Measurements from ENCODE around the gene ISLR2. TPM values are rescaled to one million over a fixed set of nuclear protein-coding genes. Genes with fewer than 3 reads are reported as not detected.

Gene ISLR2
- total and polyA plus RNA-seq, 2 experiments from 2014 or later = 0.20 TPM; not detected in 1

GRCh38 chr15:74134387-74135027, 4.1 kb downstream of the ISLR2 start:
- no peaks in the 10 kb centered on the region for H3K36me3 ChIP-seq (ENCODE audit: low read depth)
- H3K9me2 ChIP-seq (ENCODE audit: insufficient read depth) = no peaks in the 10 kb centered on the region
- WGBS, 2 experiments (ENCODE audit: low coverage in 1 of 2, low lambda C conversion rate in 2 of 2, missing lambda C conversion rate in 2 of 2) = 12 to 18% methylated on average over 43 to 50 of the region's 53 CpGs
- H3K9ac ChIP-seq = no peak overlapping the region
- TF ChIP-seq EZH2phosphoT487 (IDR thresholded peaks at IDR 0.05; ENCODE audit: insufficient read depth, low read depth) (no peak), EZH2 (IDR thresholded peaks at IDR 0.05; ENCODE audit: insufficient read depth, poor library complexity, severe bottlenecking) (no peak)
- peaks cover 10% of the 10 kb centered on the region; the same call in 1 of the 2 replicates for H3K4me1 ChIP-seq (ENCODE audit: insufficient read depth)
- H3K79me2 ChIP-seq (ENCODE audit: insufficient read depth) = no peaks in the 10 kb centered on the region
- H3K4me3 ChIP-seq = no peak overlapping the region
- no peak overlapping the region for H2AFZ ChIP-seq
- no peak overlapping the region for H3K27ac ChIP-seq
- no peaks in the 10 kb centered on the region; the same call in 1 of the 2 replicates for H3F3A ChIP-seq (ENCODE audit: insufficient read depth)
- H3K9me3 ChIP-seq (ENCODE audit: low read depth) = no peaks in the 10 kb centered on the region
- H3K4me2 ChIP-seq (ENCODE audit: unreplicated experiment) = no peak overlapping the region
- in situ Hi-C loops (cut with MboI) = loop anchor here (5.0 kb wide), 1 partner anchor 173 kb away; no protein-coding TSS in a partner anchor
- no peaks in the 10 kb centered on the region for H4K20me1 ChIP-seq (ENCODE audit: insufficient read depth)
- peak; percentile 74 for DNase-seq
- peaks cover 46% of the 10 kb centered on the region for H3K27me3 ChIP-seq (replicated peaks; ENCODE audit: insufficient read depth)

DNA sequence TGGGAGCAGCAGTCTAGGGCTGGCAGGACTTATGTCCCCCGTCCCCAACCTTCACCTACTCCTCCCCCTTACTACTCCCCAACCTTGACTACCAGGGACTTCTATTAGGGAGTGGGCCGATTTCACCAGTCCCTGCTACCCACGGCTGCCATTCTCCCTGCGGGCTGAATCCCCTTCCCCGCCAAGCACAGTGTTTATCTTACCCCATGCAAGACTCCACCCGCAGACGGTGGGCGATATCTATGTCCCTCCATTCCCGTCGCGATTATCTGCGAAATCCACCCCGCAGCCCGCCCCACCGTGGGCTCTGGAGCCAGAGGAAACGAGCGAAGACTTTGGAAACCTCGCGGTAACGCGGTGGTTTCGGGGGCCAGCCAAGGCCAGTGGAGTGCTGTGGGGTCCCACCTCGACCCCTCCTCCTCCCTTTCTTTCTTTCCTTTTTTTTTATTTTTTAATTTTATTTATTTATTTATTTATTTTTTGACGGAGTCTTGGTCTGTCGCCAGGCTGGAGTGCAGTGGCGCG, 4.7 kb downstream of the ISLR2 start:
- H3K9ac ChIP-seq = no peak overlapping the region
- no peaks in the 10 kb centered on the region; the same call in 1 of the 2 replicates for H3F3A ChIP-seq (ENCODE audit: insufficient read depth)
- no peak for TF ChIP-seq EZH2 (IDR thresholded peaks at IDR 0.05; ENCODE audit: insufficient read depth, poor library complexity, severe bottlenecking)
- no peak for TF ChIP-seq EZH2phosphoT487 (IDR thresholded peaks at IDR 0.05; ENCODE audit: insufficient read depth, low read depth)
- H2AFZ ChIP-seq = no peak overlapping the region
- no peaks in the 10 kb centered on the region for H3K36me3 ChIP-seq (ENCODE audit: low read depth)
- DNase-seq = no peak
- H3K79me2 ChIP-seq (ENCODE audit: insufficient read depth) = no peaks in the 10 kb centered on the region
- no peak overlapping the region for H3K27ac ChIP-seq
- no peaks in the 10 kb centered on the region for H4K20me1 ChIP-seq (ENCODE audit: insufficient read depth)
- H3K9me2 ChIP-seq (ENCODE audit: insufficient read depth) = no peaks in the 10 kb centered on the region
- no peak overlapping the region for H3K4me3 ChIP-seq
- no peak overlapping the region for H3K4me2 ChIP-seq (ENCODE audit: unreplicated experiment)
- H3K9me3 ChIP-seq (ENCODE audit: low read depth) = no peaks in the 10 kb centered on the region
- H3K27me3 ChIP-seq (replicated peaks; ENCODE audit: insufficient read depth) = peaks cover 42% of the 10 kb centered on the region
- 25 to 32% methylated on average over 24 to 27 of the region's 27 CpGs for WGBS, 2 experiments (ENCODE audit: low coverage in 1 of 2, low lambda C conversion rate in 2 of 2, missing lambda C conversion rate in 2 of 2)
- in situ Hi-C loops (cut with MboI) = no loop called here
- peaks cover 6% of the 10 kb centered on the region; the same call in 1 of the 2 replicates for H3K4me1 ChIP-seq (ENCODE audit: insufficient read depth)

DNA sequence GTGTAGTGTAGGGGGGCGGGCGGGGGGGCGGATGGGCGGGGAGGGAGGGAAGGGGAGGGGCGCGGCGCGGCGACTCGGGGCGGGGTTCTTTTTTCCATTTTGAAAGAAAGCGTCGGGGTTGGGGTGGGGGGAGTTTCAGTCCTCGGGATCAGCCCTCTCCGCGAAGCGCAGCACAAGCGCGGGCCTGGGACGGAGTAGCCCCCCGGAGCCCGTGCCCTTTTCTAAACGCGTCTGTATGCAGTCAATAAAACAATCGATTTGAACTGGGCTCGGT, 6.1 kb downstream of the ISLR2 start:
- Histone ChIP-seq H3K27ac (no peak overlapping the region), H3K36me3 (ENCODE audit: low read depth) (no peaks in the 10 kb centered on the region), H4K20me1 (ENCODE audit: insufficient read depth) (no peaks in the 10 kb centered on the region), H3K9me3 (ENCODE audit: low read depth) (no peaks in the 10 kb centered on the region), H3K9me2 (ENCODE audit: insufficient read depth) (no peaks in the 10 kb centered on the region), H2AFZ (peak overlapping the region; percentile 67), H3K9ac (peak overlapping the region; percentile 66), H3F3A (ENCODE audit: insufficient read depth) (no peaks in the 10 kb centered on the region; the same call in 1 of the 2 replicates), H3K4me1 (ENCODE audit: insufficient read depth) (peaks cover 6% of the 10 kb centered on the region; the same call in 1 of the 2 replicates), H3K27me3 (replicated peaks; ENCODE audit: insufficient read depth) (peaks cover 29% of the 10 kb centered on the region), H3K79me2 (ENCODE audit: insufficient read depth) (no peaks in the 10 kb centered on the region), H3K4me3 (peak overlapping the region; percentile 63), H3K4me2 (ENCODE audit: unreplicated experiment) (peak overlapping the region; percentile 65)
- DNase-seq = no peak
- WGBS, 2 experiments (ENCODE audit: low coverage in 1 of 2, low lambda C conversion rate in 2 of 2, missing lambda C conversion rate in 2 of 2) = 3 to 4% methylated on average over 8 to 26 of the region's 26 CpGs
- TF ChIP-seq EZH2phosphoT487 (IDR thresholded peaks at IDR 0.05; ENCODE audit: insufficient read depth, low read depth) (no peak), EZH2 (IDR thresholded peaks at IDR 0.05; ENCODE audit: insufficient read depth, poor library complexity, severe bottlenecking) (no peak)
- in situ Hi-C loops (cut with MboI) = no loop called here

- no peaks in the 10 kb centered on the region; the same call in 1 of the 2 replicates for H3F3A ChIP-seq (ENCODE audit: insufficient read depth)
- WGBS, 2 experiments (ENCODE audit: low coverage in 1 of 2, low lambda C conversion rate in 2 of 2, missing lambda C conversion rate in 2 of 2) = 28% methylated on average over 17 to 18 of the region's 18 CpGs
- peak; percentile 31 for DNase-seq
- H3K4me3 ChIP-seq = peak overlapping the region; percentile 63
- H4K20me1 ChIP-seq (ENCODE audit: insufficient read depth) = no peaks in the 10 kb centered on the region
- peaks cover 6% of the 10 kb centered on the region; the same call in 1 of the 2 replicates for H3K4me1 ChIP-seq (ENCODE audit: insufficient read depth)
- TF ChIP-seq EZH2phosphoT487 (IDR thresholded peaks at IDR 0.05; ENCODE audit: insufficient read depth, low read depth) (no peak), EZH2 (IDR thresholded peaks at IDR 0.05; ENCODE audit: insufficient read depth, poor library complexity, severe bottlenecking) (no peak)
- no peaks in the 10 kb centered on the region for H3K36me3 ChIP-seq (ENCODE audit: low read depth)
- H3K9me2 ChIP-seq (ENCODE audit: insufficient read depth) = no peaks in the 10 kb centered on the region
- in situ Hi-C loops (cut with MboI) = no loop called here
- peak overlapping the region; percentile 65 for H3K4me2 ChIP-seq (ENCODE audit: unreplicated experiment)
- peak overlapping the region; percentile 66 for H3K9ac ChIP-seq
- H3K9me3 ChIP-seq (ENCODE audit: low read depth) = no peaks in the 10 kb centered on the region
- H2AFZ ChIP-seq = peak overlapping the region; percentile 67
- no peak overlapping the region for H3K27ac ChIP-seq
- H3K27me3 ChIP-seq (replicated peaks; ENCODE audit: insufficient read depth) = peaks cover 24% of the 10 kb centered on the region
- H3K79me2 ChIP-seq (ENCODE audit: insufficient read depth) = no peaks in the 10 kb centered on the region
These were observed 6.6 kb downstream of the ISLR2 start for GRCh38 chr15:74136814-74137536.

Measured in GM23248 (cell line).